ENCODE data around the gene MYO10. TPM values are rescaled to one million over a fixed set of nuclear protein-coding genes. Genes with fewer than 3 reads are reported as not detected.

Gene MYO10
- total RNA-seq, 1 donor from 2014 or later: 56.7 TPM

- TF ChIP-seq CTCF (IDR thresholded peaks at IDR 0.05; ENCODE audit: unreplicated experiment): no peak
- H3K4me3 Mint-ChIP-seq: no peak overlapping the region
- no peak for DNase-seq (ENCODE audit: low spot score in 2 of 2, unreplicated experiment in 2 of 2)
- H3K9me3 Mint-ChIP-seq: no peaks in the 10 kb centered on the region
- peaks cover 54% of the 10 kb centered on the region for H3K4me1 Mint-ChIP-seq
- peak overlapping the region; percentile 56 for H3K27ac Mint-ChIP-seq
- H3K27me3 Mint-ChIP-seq (ENCODE audit: low read depth): no peaks in the 10 kb centered on the region
- H3K36me3 Mint-ChIP-seq: no peaks in the 10 kb centered on the region
These were observed 38.3 kb downstream of the MYO10 start for GRCh38 chr5:16897800-16898199.

- TF ChIP-seq CTCF (IDR thresholded peaks at IDR 0.05; ENCODE audit: unreplicated experiment): no peak
- no peaks in the 10 kb centered on the region for H3K36me3 Mint-ChIP-seq
These were observed 38.8 kb downstream of the MYO10 start for GRCh38 chr5:16897284-16897704.

GRCh38 chr5:16896767-16897166 is 39.3 kb downstream of the MYO10 start:
- Mint-ChIP-seq H3K4me1 (peaks cover 54% of the 10 kb centered on the region), H3K27me3 (ENCODE audit: low read depth) (no peaks in the 10 kb centered on the region), H3K27ac (no peak overlapping the region), H3K4me3 (no peak overlapping the region), H3K9me3 (no peaks in the 10 kb centered on the region), H3K36me3 (no peaks in the 10 kb centered on the region)
- no peak for DNase-seq (ENCODE audit: low spot score in 2 of 2, unreplicated experiment in 2 of 2)
- no peak for TF ChIP-seq CTCF (IDR thresholded peaks at IDR 0.05; ENCODE audit: unreplicated experiment)

More at GRCh38 chr5:16897284-16897704, 38.8 kb downstream of the MYO10 start:
- Mint-ChIP-seq H3K9me3 (no peaks in the 10 kb centered on the region), H3K27me3 (ENCODE audit: low read depth) (no peaks in the 10 kb centered on the region), H3K4me1 (peaks cover 54% of the 10 kb centered on the region), H3K27ac (peak overlapping the region; percentile 56), H3K4me3 (peak overlapping the region; percentile 6)
- no peak for DNase-seq (ENCODE audit: low spot score in 2 of 2, unreplicated experiment in 2 of 2)

- H3K4me1 Mint-ChIP-seq: peaks cover 63% of the 10 kb centered on the region
- peak in 1 of 2 experiments; percentile 42 for DNase-seq (ENCODE audit: low spot score in 2 of 2, unreplicated experiment in 2 of 2)
- H3K36me3 Mint-ChIP-seq: no peaks in the 10 kb centered on the region
- TF ChIP-seq CTCF (IDR thresholded peaks at IDR 0.05; ENCODE audit: unreplicated experiment): no peak
- no peak overlapping the region for H3K4me3 Mint-ChIP-seq
- H3K9me3 Mint-ChIP-seq: no peaks in the 10 kb centered on the region
- no peaks in the 10 kb centered on the region for H3K27me3 Mint-ChIP-seq (ENCODE audit: low read depth)
- H3K27ac Mint-ChIP-seq: peak overlapping the region; percentile 72
These were observed 41.6 kb downstream of the MYO10 start for GRCh38 chr5:16894236-16895057.

GRCh38 chr5:16891033-16891432 is 45.1 kb downstream of the MYO10 start:
- no peak for TF ChIP-seq CTCF (IDR thresholded peaks at IDR 0.05; ENCODE audit: unreplicated experiment)
- H3K9me3 Mint-ChIP-seq: no peaks in the 10 kb centered on the region
- H3K4me1 Mint-ChIP-seq: peaks cover 51% of the 10 kb centered on the region
- H3K27ac Mint-ChIP-seq: no peak overlapping the region
- DNase-seq (ENCODE audit: low spot score in 2 of 2, unreplicated experiment in 2 of 2): no peak
- no peaks in the 10 kb centered on the region for H3K27me3 Mint-ChIP-seq (ENCODE audit: low read depth)
- H3K36me3 Mint-ChIP-seq: peaks cover 2% of the 10 kb centered on the region
- H3K4me3 Mint-ChIP-seq: no peak overlapping the region
